CD4-positive, alpha-beta T cell (primary cell): Measurements from ENCODE around the gene BORCS8. TPM values are rescaled to one million over a fixed set of nuclear protein-coding genes. Genes with fewer than 3 reads are reported as not detected.
A peak's percentile ranks its signal among the peaks of the same experiment; 100 is the strongest.

Experiments used
- ATAC-seq: fragments of 200-7000 bp; cut with Tn5 transposase; one replicate; pipeline ENCODE4 v1.10.0; 2022; ENCODE audit warnings: mild to moderate bottlenecking; ENCODE audit not compliant: poor library complexity
- CTCF ChIA-PET: fragments of 350-600 bp; sonication (Branson Sonifier 250); formaldehyde crosslinking; loops from one replicate; lab custom pipeline; 2021; ENCODE audit warnings: antibody characterized with exemption, inconsistent platforms; lab: Charles Lee
- POLR2A ChIA-PET: fragments of 350-600 bp; sonication (Branson Sonifier 250); formaldehyde crosslinking; loops from one replicate; lab custom pipeline; 2021; ENCODE audit warnings: antibody characterized with exemption, inconsistent platforms; lab: Charles Lee
- DNase-seq, 14 experiments: peaks; one replicate each; pipeline ENCODE4 v3.0.0-alpha.2; 2013 to 2020; ENCODE audit warnings: mixed read lengths in 2 of 14
- H3K27ac ChIP-seq, 2 donors: one replicate each; pipeline versions ENCODE4 v1.5.1 to v1.7.0; 2013; ENCODE audit warnings: low read length in 2 of 2, low read depth in 1 of 2, mild to moderate bottlenecking in 1 of 2
- H3K27me3 ChIP-seq, 2 experiments: 1 replicate in 1 of 2; 2 replicates in 1 of 2; pipeline versions ENCODE4 v1.6.1 to v1.7.0; 2013; ENCODE audit warnings: low read length in 2 of 2, control low read depth in 1 of 2, mild to moderate bottlenecking in 1 of 2, moderate library complexity in 1 of 2; ENCODE audit not compliant: insufficient read depth in 2 of 2, control insufficient read depth in 1 of 2
- H3K36me3 ChIP-seq: one replicate; pipeline ENCODE4 v1.6.1; 2013; ENCODE audit warnings: low read length, control low read depth; ENCODE audit not compliant: insufficient read depth
- H3K4me1 ChIP-seq: one replicate; pipeline ENCODE4 v1.6.1; 2013; ENCODE audit warnings: low read length, control low read depth; ENCODE audit not compliant: insufficient read depth
- H3K4me3 ChIP-seq: one replicate; pipeline ENCODE4 v1.5.1; 2013; ENCODE audit warnings: mild to moderate bottlenecking, low read length, moderate library complexity
- H3K9me3 ChIP-seq, 2 experiments: 1 replicate in 1 of 2; 2 replicates in 1 of 2; pipeline versions ENCODE4 v1.6.1 to v1.7.0; 2013; ENCODE audit warnings: low read length in 2 of 2, mild to moderate bottlenecking in 2 of 2, control low read depth in 1 of 2, moderate library complexity in 1 of 2; ENCODE audit not compliant: control insufficient read depth in 1 of 2, insufficient read depth in 1 of 2
- H3K27ac Mint-ChIP-seq: one replicate; pipeline ENCODE4 v1.8.0; 2020; ENCODE audit warnings: mixed read lengths
- H3K27me3 Mint-ChIP-seq: one replicate; pipeline ENCODE4 v1.8.0; 2021; ENCODE audit warnings: mixed read lengths
- H3K36me3 Mint-ChIP-seq: one replicate; pipeline ENCODE4 v1.8.0; 2021; ENCODE audit warnings: low read depth, mixed read lengths
- H3K4me1 Mint-ChIP-seq: one replicate; pipeline ENCODE4 v1.8.0; 2021; ENCODE audit warnings: low read depth, mixed read lengths
- H3K4me3 Mint-ChIP-seq: one replicate; pipeline ENCODE4 v1.8.0; 2020; ENCODE audit warnings: mild to moderate bottlenecking, mixed read lengths
- H3K9me3 Mint-ChIP-seq: one replicate; pipeline ENCODE4 v1.8.0; 2020; ENCODE audit warnings: mixed read lengths
- intact Hi-C, 2 experiments: fragments of 100-400 bp; cut with DNase I in 1 of 2; cut with micrococcal nuclease in 1 of 2; formaldehyde crosslinking; loops; one replicate each; pipeline versions ENCODE4 v1.15.1 to v1.9.0; 2023 to 2025; cut with DNase I, micrococcal nuclease
- total RNA-seq, 174 experiments: library from RNA in 2 of 174; stranded (reverse) in 2 of 174; gene quantifications; one replicate each; pipeline ENCODE4 v1.2.3 and lab custom pipeline; 2021 to 2026
- TF ChIP-seq, protein P1 (sequence below): fragments of 200-600 bp; IDR thresholded peaks from one replicate; pipeline ENCODE4 v1.8.0; 2022; ENCODE audit warnings: antibody characterized with exemption, mild to moderate bottlenecking

Gene BORCS8
- total RNA-seq, 2 experiments from 2014 or later = 12.0 to 15.0 TPM

GRCh38 chr19:19192910-19193423 lies 1.0 kb upstream of the BORCS8 start:
- peaks cover 48% of the 10 kb centered on the region for H3K4me1 ChIP-seq
- intact Hi-C loops = loop anchor here (1.0 to 5.0 kb wide), 6 partner anchors 10 to 636 kb away; partner anchors contain the start of genes MAU2 (in 2 of the 2), NR2C2AP (in 2 of the 2), SUGP1 (in 2 of the 2) and KXD1 (in 1 of the 2)
- H3K4me3 ChIP-seq = peak overlapping the region; percentile 94
- peaks cover 41% of the 10 kb centered on the region for H3K36me3 Mint-ChIP-seq
- H3K27me3 Mint-ChIP-seq = no peaks in the 10 kb centered on the region
- POLR2A ChIA-PET = interaction anchor here (0.6 to 5.2 kb wide), 6 partner anchors 9 to 911 kb away, joined by 3 to 80 read pairs (median 4); partner anchors contain the start of genes GATAD2A, JUND and NR2C2AP
- CTCF ChIA-PET = interaction anchor here (0.7 to 1.3 kb wide), 3 partner anchors 10 to 1222 kb away, joined by 3 read pairs; partner anchors contain the start of gene NR2C2AP
- TF ChIP-seq, protein P1, sequence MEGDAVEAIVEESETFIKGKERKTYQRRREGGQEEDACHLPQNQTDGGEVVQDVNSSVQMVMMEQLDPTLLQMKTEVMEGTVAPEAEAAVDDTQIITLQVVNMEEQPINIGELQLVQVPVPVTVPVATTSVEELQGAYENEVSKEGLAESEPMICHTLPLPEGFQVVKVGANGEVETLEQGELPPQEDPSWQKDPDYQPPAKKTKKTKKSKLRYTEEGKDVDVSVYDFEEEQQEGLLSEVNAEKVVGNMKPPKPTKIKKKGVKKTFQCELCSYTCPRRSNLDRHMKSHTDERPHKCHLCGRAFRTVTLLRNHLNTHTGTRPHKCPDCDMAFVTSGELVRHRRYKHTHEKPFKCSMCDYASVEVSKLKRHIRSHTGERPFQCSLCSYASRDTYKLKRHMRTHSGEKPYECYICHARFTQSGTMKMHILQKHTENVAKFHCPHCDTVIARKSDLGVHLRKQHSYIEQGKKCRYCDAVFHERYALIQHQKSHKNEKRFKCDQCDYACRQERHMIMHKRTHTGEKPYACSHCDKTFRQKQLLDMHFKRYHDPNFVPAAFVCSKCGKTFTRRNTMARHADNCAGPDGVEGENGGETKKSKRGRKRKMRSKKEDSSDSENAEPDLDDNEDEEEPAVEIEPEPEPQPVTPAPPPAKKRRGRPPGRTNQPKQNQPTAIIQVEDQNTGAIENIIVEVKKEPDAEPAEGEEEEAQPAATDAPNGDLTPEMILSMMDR = no peak
- peak overlapping the region in 1 of 2 donors; percentile 100 for H3K27ac ChIP-seq
- H3K9me3 Mint-ChIP-seq = no peaks in the 10 kb centered on the region
- no peak for ATAC-seq
- peak overlapping the region; percentile 97 for H3K4me3 Mint-ChIP-seq
- peaks cover 56% of the 10 kb centered on the region for H3K4me1 Mint-ChIP-seq
- no peaks in the 10 kb centered on the region for H3K9me3 ChIP-seq
- no peaks in the 10 kb centered on the region for H3K27me3 ChIP-seq
- peak in 1 of 14 experiments; percentile 18 for DNase-seq
- peaks cover 21% of the 10 kb centered on the region for H3K36me3 ChIP-seq
- peak overlapping the region; percentile 97 for H3K27ac Mint-ChIP-seq

- peaks cover 13% of the 10 kb centered on the region for H3K36me3 ChIP-seq
- H3K4me1 Mint-ChIP-seq = peaks cover 56% of the 10 kb centered on the region
- H3K9me3 Mint-ChIP-seq = no peaks in the 10 kb centered on the region
- TF ChIP-seq, protein P1 = no peak
- no peaks in the 10 kb centered on the region for H3K27me3 Mint-ChIP-seq
- no peaks in the 10 kb centered on the region for H3K9me3 ChIP-seq
- peak overlapping the region; percentile 97 for H3K27ac Mint-ChIP-seq
- H3K4me3 Mint-ChIP-seq = peak overlapping the region; percentile 97
- H3K27me3 ChIP-seq = no peaks in the 10 kb centered on the region
- peak overlapping the region; percentile 94 for H3K4me3 ChIP-seq
- CTCF ChIA-PET = interaction anchor here (0.7 to 1.3 kb wide), 4 partner anchors 12 to 46 kb away, joined by 3 to 4 read pairs (median 3); partner anchors contain the start of gene NR2C2AP
- DNase-seq (no peak), ATAC-seq (no peak)
- H3K36me3 Mint-ChIP-seq = peaks cover 32% of the 10 kb centered on the region
- POLR2A ChIA-PET = interaction anchor here (0.7 to 5.2 kb wide), 14 partner anchors 10 to 910 kb away, joined by 3 to 80 read pairs (median 4); partner anchors contain the start of genes COPE, DDX49, GATAD2A and JUND
- H3K27ac ChIP-seq = peak overlapping the region; percentile 100
- intact Hi-C loops = loop anchor here (1.0 to 5.0 kb wide), 6 partner anchors 12 to 635 kb away; partner anchors contain the start of genes MAU2 (in 2 of the 2), SUGP1 (in 2 of the 2), KXD1 (in 1 of the 2) and NR2C2AP (in 1 of the 2)
- H3K4me1 ChIP-seq = peaks cover 49% of the 10 kb centered on the region
Observed at GRCh38 chr19:19191768-19192077, 229 bp downstream of the BORCS8 start.

DNA sequence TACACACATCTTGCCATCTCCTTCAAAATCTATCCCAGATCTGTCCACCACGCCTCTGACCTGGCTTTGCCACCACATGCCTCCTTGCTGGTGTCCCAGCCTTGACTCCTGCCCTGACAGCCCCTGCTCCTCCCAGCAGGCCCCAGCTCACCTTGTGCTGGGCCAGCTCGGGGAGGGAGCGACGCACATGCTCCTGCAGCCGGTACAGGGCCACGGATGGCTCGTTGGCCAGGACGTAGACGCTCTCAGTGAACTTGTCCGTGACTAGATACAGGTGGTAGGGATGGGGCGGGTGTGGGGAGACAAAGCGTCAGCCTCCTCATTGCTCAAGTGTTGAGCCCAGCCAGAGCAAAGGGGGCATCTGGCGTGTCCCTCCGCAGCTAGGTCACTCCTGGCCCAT lies 5.2 kb downstream of the BORCS8 start:
- Histone ChIP-seq H3K27ac (no peak overlapping the region), H3K27me3 (no peaks in the 10 kb centered on the region), H3K4me3 (no peak overlapping the region), H3K9me3 (no peaks in the 10 kb centered on the region), H3K36me3 (peaks cover 37% of the 10 kb centered on the region), H3K4me1 (peaks cover 30% of the 10 kb centered on the region)
- Mint-ChIP-seq H3K36me3 (peaks cover 42% of the 10 kb centered on the region), H3K4me1 (peaks cover 36% of the 10 kb centered on the region), H3K27ac (no peak overlapping the region), H3K9me3 (no peaks in the 10 kb centered on the region), H3K27me3 (no peaks in the 10 kb centered on the region), H3K4me3 (peak overlapping the region; percentile 34)
- no peak for DNase-seq
- POLR2A ChIA-PET = interaction anchor here (1.0 kb wide), 1 partner anchor 123 kb away, joined by 3 read pairs; no protein-coding TSS in a partner anchor
- CTCF ChIA-PET = no interaction called here
- intact Hi-C loops = loop anchor here (1.0 to 5.0 kb wide), 2 partner anchors 39 to 306 kb away; no protein-coding TSS in a partner anchor
- no peak for ATAC-seq
- TF ChIP-seq, protein P1 = no peak
